ENCODE data around the gene DYSF. TPM values are rescaled to one million over a fixed set of nuclear protein-coding genes. Genes with fewer than 3 reads are reported as not detected.
A peak's percentile ranks its signal among the peaks of the same experiment; 100 is the strongest.

The DYSF gene
- total RNA-seq, 1 donor from 2014 or later: 112 TPM

DNA sequence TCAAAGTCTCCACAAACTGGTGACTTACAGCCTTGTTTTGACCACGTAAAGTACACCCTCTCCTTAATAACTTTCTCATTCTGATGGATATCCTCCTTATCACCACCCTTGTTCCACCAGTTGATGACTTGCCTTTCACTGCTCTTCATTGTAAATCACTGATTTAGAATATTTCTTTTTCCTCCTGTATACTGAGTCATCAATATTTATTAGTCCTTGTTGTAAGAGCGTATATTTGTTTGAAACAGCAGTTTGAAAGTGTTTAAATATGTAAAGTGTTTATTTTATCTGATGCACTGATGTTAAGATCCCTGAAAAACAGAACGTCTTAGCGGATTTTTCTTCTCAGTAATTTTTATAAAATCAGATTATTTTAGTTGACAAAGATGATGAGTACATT, 34.2 kb upstream of the DYSF start:
- no peaks in the 10 kb centered on the region for H3K9me3 Mint-ChIP-seq (ENCODE audit: low read depth)
- peaks cover 9% of the 10 kb centered on the region for H3K4me1 Mint-ChIP-seq (ENCODE audit: low read depth)
- DNase-seq (ENCODE audit: low spot score): no peak
- no peak for TF ChIP-seq CTCF (IDR thresholded peaks at IDR 0.05)
- H3K27ac Mint-ChIP-seq (ENCODE audit: unreplicated experiment): peak overlapping the region; percentile 58
- no peak overlapping the region for H3K4me3 Mint-ChIP-seq (ENCODE audit: unreplicated experiment)
- no peaks in the 10 kb centered on the region for H3K27me3 Mint-ChIP-seq (ENCODE audit: low read depth)
- H3K36me3 Mint-ChIP-seq (ENCODE audit: low read depth): peaks cover 10% of the 10 kb centered on the region

GRCh38 chr2:71419976-71420375, 33.4 kb upstream of the DYSF start:
- Mint-ChIP-seq H3K27me3 (ENCODE audit: low read depth) (no peaks in the 10 kb centered on the region), H3K4me3 (ENCODE audit: unreplicated experiment) (no peak overlapping the region), H3K36me3 (ENCODE audit: low read depth) (peaks cover 11% of the 10 kb centered on the region), H3K9me3 (ENCODE audit: low read depth) (no peaks in the 10 kb centered on the region), H3K4me1 (ENCODE audit: low read depth) (peaks cover 9% of the 10 kb centered on the region), H3K27ac (ENCODE audit: unreplicated experiment) (no peak overlapping the region)
- no peak for DNase-seq (ENCODE audit: low spot score)
- TF ChIP-seq CTCF (IDR thresholded peaks at IDR 0.05): no peak

- DNase-seq (ENCODE audit: low spot score): no peak
- H3K4me3 Mint-ChIP-seq (ENCODE audit: unreplicated experiment): no peak overlapping the region
- peaks cover 26% of the 10 kb centered on the region for H3K36me3 Mint-ChIP-seq (ENCODE audit: low read depth)
- H3K27me3 Mint-ChIP-seq (ENCODE audit: low read depth): no peaks in the 10 kb centered on the region
- peak overlapping the region; percentile 10 for H3K27ac Mint-ChIP-seq (ENCODE audit: unreplicated experiment)
- H3K9me3 Mint-ChIP-seq (ENCODE audit: low read depth): no peaks in the 10 kb centered on the region
- H3K4me1 Mint-ChIP-seq (ENCODE audit: low read depth): peaks cover 4% of the 10 kb centered on the region
- no peak for TF ChIP-seq CTCF (IDR thresholded peaks at IDR 0.05)
Measured at GRCh38 chr2:71422786-71423185, 30.6 kb upstream of the DYSF start.

DNA sequence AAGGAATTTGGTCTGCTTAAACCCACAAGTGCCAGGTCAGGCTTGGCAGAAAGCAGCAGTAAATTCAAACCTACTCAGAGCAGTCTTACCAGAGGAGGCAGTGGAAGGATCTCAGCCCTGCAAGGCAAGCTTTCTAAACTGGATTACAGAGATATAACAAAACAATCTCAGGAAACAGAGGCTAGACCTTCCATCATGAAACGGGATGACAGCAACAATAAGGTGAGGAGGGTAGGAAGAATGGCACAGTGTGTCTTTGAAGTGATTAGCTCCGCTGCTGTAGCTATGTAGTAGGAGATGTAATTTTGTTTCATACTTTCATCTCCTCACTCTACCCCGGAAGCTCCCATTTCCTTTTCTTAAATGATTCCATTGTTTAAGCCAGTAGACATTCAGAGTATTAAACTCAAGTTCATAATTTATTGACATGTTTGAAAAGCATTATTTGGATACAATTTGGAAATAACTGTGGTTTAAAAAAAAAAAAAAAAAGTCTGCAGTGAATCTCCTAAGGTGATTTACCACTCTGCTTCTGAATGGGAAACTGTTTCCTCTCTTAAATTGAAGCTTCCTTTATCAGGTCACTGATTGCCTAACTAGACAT, 29.4 kb upstream of the DYSF start:
- H3K36me3 Mint-ChIP-seq (ENCODE audit: low read depth): peaks cover 34% of the 10 kb centered on the region
- no peak overlapping the region for H3K27ac Mint-ChIP-seq (ENCODE audit: unreplicated experiment)
- no peak for DNase-seq (ENCODE audit: low spot score)
- no peaks in the 10 kb centered on the region for H3K9me3 Mint-ChIP-seq (ENCODE audit: low read depth)
- no peaks in the 10 kb centered on the region for H3K27me3 Mint-ChIP-seq (ENCODE audit: low read depth)
- peaks cover 3% of the 10 kb centered on the region for H3K4me1 Mint-ChIP-seq (ENCODE audit: low read depth)
- TF ChIP-seq CTCF (IDR thresholded peaks at IDR 0.05): no peak
- no peak overlapping the region for H3K4me3 Mint-ChIP-seq (ENCODE audit: unreplicated experiment)

DNA sequence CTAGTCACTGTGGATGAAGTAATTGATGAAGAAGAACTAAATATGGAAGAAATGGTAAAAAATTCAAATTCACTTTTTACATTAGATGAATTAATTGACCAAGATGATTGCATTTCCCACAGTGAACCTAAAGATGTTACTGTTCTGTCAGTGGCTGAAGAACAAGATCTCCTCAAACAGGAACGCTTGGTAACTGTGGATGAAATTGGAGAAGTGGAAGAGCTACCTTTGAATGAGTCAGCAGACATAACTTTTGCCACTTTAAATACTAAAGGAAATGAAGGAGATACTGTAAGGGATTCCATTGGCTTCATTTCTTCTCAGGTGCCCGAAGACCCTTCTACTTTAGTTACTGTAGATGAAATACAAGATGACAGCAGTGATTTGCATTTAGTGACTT, 26.6 kb upstream of the DYSF start:
- H3K36me3 Mint-ChIP-seq (ENCODE audit: low read depth): peaks cover 42% of the 10 kb centered on the region
- no peak overlapping the region for H3K4me3 Mint-ChIP-seq (ENCODE audit: unreplicated experiment)
- no peak for TF ChIP-seq CTCF (IDR thresholded peaks at IDR 0.05)
- no peaks in the 10 kb centered on the region for H3K9me3 Mint-ChIP-seq (ENCODE audit: low read depth)
- DNase-seq (ENCODE audit: low spot score): no peak
- H3K27me3 Mint-ChIP-seq (ENCODE audit: low read depth): no peaks in the 10 kb centered on the region
- no peak overlapping the region for H3K27ac Mint-ChIP-seq (ENCODE audit: unreplicated experiment)
- H3K4me1 Mint-ChIP-seq (ENCODE audit: low read depth): peaks cover 3% of the 10 kb centered on the region
